Keratinocyte (primary cell): ENCODE results near the gene PSD2. TPM values are rescaled to one million over a fixed set of nuclear protein-coding genes. Genes with fewer than 3 reads are reported as not detected.

ENCODE experiments used
- DNase-seq: peaks from one replicate; pipeline ENCODE4 v3.0.0-alpha.2; 2011; ENCODE audit warnings: low read depth, missing footprints, low spot score
- FAIRE-seq: peaks from 2 replicates; lab custom pipeline; 2011; peaks lifted over from hg19 to GRCh38; lab: Jason Lieb, UNC
- H2AFZ ChIP-seq: 2 replicates; pipeline ENCODE4 v1.6.0; 2012; ENCODE audit warnings: low read length, control low read depth, inconsistent platforms; ENCODE audit not compliant: control insufficient read depth
- H3K27ac ChIP-seq: 2 replicates; pipeline ENCODE4 v1.5.1; 2011; ENCODE audit warnings: low read length; ENCODE audit not compliant: control insufficient read depth, insufficient read depth
- H3K27me3 ChIP-seq: 3 replicates; pipeline ENCODE4 v1.6.0; 2011; ENCODE audit warnings: low read length; ENCODE audit not compliant: control insufficient read depth, insufficient read depth; ENCODE audit errors: extremely low read depth
- H3K36me3 ChIP-seq, 2 experiments: 2 replicates in 1 of 2; 3 replicates in 1 of 2; pipeline ENCODE4 v1.5.1; 2011; ENCODE audit warnings: low read length in 2 of 2, mild to moderate bottlenecking in 1 of 2; ENCODE audit not compliant: control insufficient read depth in 2 of 2, insufficient read depth in 2 of 2; ENCODE audit errors: extremely low read depth in 1 of 2
- H3K4me1 ChIP-seq: 3 replicates; pipeline ENCODE4 v1.5.1; 2011; ENCODE audit warnings: low read length; ENCODE audit not compliant: control insufficient read depth, insufficient read depth; ENCODE audit errors: extremely low read depth
- H3K4me2 ChIP-seq: 3 replicates; pipeline ENCODE4 v1.6.0; 2011; ENCODE audit warnings: low read depth, low read length; ENCODE audit not compliant: control insufficient read depth, insufficient read depth; ENCODE audit errors: extremely low read depth
- H3K4me3 ChIP-seq, 3 experiments: fragments of 200-600 bp in 1 of 3; sonication (generic) in 1 of 3; 2 replicates in 2 of 3; 3 replicates in 1 of 3; pipeline ENCODE4 v1.5.1; 2011 to 2016; ENCODE audit warnings: low read length in 3 of 3, mild to moderate bottlenecking in 3 of 3, control low read depth in 2 of 3, inconsistent platforms in 1 of 3, low read depth in 1 of 3, mixed read lengths in 1 of 3, mixed run types in 1 of 3, moderate library complexity in 1 of 3; ENCODE audit not compliant: control insufficient read depth in 2 of 3, insufficient read depth in 2 of 3; ENCODE audit errors: extremely low read depth in 1 of 3
- H3K79me2 ChIP-seq: 2 replicates; pipeline ENCODE4 v1.6.0; 2012; ENCODE audit warnings: low read length; ENCODE audit not compliant: control insufficient read depth, insufficient read depth
- H3K9ac ChIP-seq: 3 replicates; pipeline ENCODE4 v1.6.0; 2011; ENCODE audit warnings: low read length; ENCODE audit not compliant: control insufficient read depth, insufficient read depth; ENCODE audit errors: extremely low read depth
- H3K9me1 ChIP-seq: 3 replicates; pipeline ENCODE4 v1.6.0; 2011; ENCODE audit warnings: low read length; ENCODE audit not compliant: control insufficient read depth, insufficient read depth; ENCODE audit errors: extremely low read depth
- H3K9me3 ChIP-seq: 2 replicates; pipeline ENCODE4 v1.5.1; 2012; ENCODE audit warnings: low read depth, low read length; ENCODE audit not compliant: control insufficient read depth
- H4K20me1 ChIP-seq: 3 replicates; pipeline ENCODE4 v1.6.0; 2011; ENCODE audit warnings: low read length; ENCODE audit not compliant: control insufficient read depth, insufficient read depth; ENCODE audit errors: extremely low read depth
- CTCF ChIP-seq, 3 experiments: IDR thresholded peaks in 1 of 3; conservative IDR thresholded peaks in 1 of 3; optimal IDR thresholded peaks in 1 of 3; 2 replicates in 2 of 3; 3 replicates in 1 of 3; pipeline versions ENCODE3 to v1.5.1; 2011; ENCODE audit warnings: low read length in 3 of 3, mild to moderate bottlenecking in 3 of 3, moderate library complexity in 2 of 3, control low read depth in 1 of 3, inconsistent platforms in 1 of 3; ENCODE audit not compliant: insufficient read depth in 2 of 3; ENCODE audit errors: extremely low read depth in 1 of 3
- EZH2 ChIP-seq: IDR thresholded peaks from one replicate; pipeline ENCODE4 v1.6.1; 2012; ENCODE audit warnings: inconsistent platforms, mild to moderate bottlenecking, low read length, moderate library complexity
- dilution Hi-C: fragments of 300-500 bp; cut with MboI; formaldehyde crosslinking; loops from one replicate; pipeline ENCODE4 v1.7.0; 2020; ENCODE audit warnings: low sequenced_read_pairs; ENCODE audit not compliant: extremely low pct_ligation_motif_present
- polyA plus RNA-seq, 5 experiments: library from polyadenylated mRNA; depleted of rRNA in 3 of 5; stranded (reverse) in 3 of 5; stranded (forward) in 1 of 5; unstranded in 1 of 5; fragments of >200 nt; gene quantifications; 1 replicate in 1 of 5; 2 replicates in 3 of 5; 3 replicates in 1 of 5; pipeline versions ENCODE4 v1.2.1 to v1.2.3, GENCODE V29; 2011 to 2012; ENCODE audit warnings: missing spikeins in 2 of 5, low read depth in 1 of 5, low replicate concordance in 1 of 5

Gene PSD2
- polyA plus RNA-seq, 1 donor (not counting 4 experiments of a cell fraction or from before 2014, with no cell fraction given), result not detected

GRCh38 chr5:139855451-139855850, 59.8 kb downstream of the PSD2 start:
- Histone ChIP-seq H3K36me3 (no peaks in the 10 kb centered on the region), H3K9me1 (no peaks in the 10 kb centered on the region), H3K9me3 (no peaks in the 10 kb centered on the region), H3K4me1 (no peaks in the 10 kb centered on the region), H3K27ac (no peak overlapping the region), H3K27me3 (no peaks in the 10 kb centered on the region), H3K79me2 (no peaks in the 10 kb centered on the region), H3K9ac (no peak overlapping the region), H4K20me1 (no peaks in the 10 kb centered on the region), H3K4me2 (no peak overlapping the region), H3K4me3 (no peak overlapping the region), H2AFZ (no peak overlapping the region)
- dilution Hi-C loops, result no loop called here
- TF ChIP-seq CTCF (optimal IDR thresholded peaks at IDR 0.05 in 1 of 3, IDR thresholded peaks at IDR 0.05 in 1 of 3, conservative IDR thresholded peaks at IDR 0.05 in 1 of 3; ENCODE audit: extremely low read depth in 1 of 3, insufficient read depth in 2 of 3, low read length in 3 of 3) (no peak), EZH2 (no peak)
- no peak for FAIRE-seq
- DNase-seq, result no peak

- dilution Hi-C loops, result no loop called here
- Histone ChIP-seq H3K36me3 (no peaks in the 10 kb centered on the region), H3K4me3 (no peak overlapping the region), H3K4me1 (peaks cover 4% of the 10 kb centered on the region), H3K9ac (no peak overlapping the region), H3K27ac (no peak overlapping the region), H3K4me2 (no peak overlapping the region), H2AFZ (no peak overlapping the region), H3K9me1 (no peaks in the 10 kb centered on the region), H3K79me2 (no peaks in the 10 kb centered on the region), H4K20me1 (no peaks in the 10 kb centered on the region), H3K27me3 (no peaks in the 10 kb centered on the region), H3K9me3 (no peaks in the 10 kb centered on the region)
- DNase-seq (no peak), FAIRE-seq (no peak)
- TF ChIP-seq CTCF (optimal IDR thresholded peaks at IDR 0.05 in 1 of 3, IDR thresholded peaks at IDR 0.05 in 1 of 3, conservative IDR thresholded peaks at IDR 0.05 in 1 of 3; ENCODE audit: extremely low read depth in 1 of 3, insufficient read depth in 2 of 3, low read length in 3 of 3), result no peak
- no peak for TF ChIP-seq EZH2
These were observed 60.4 kb downstream of the PSD2 start for GRCh38 chr5:139855946-139856540.
